PFSK-1 (cell line): ENCODE data around the gene CNR1.

Experiments
- POLR2AphosphoS5 ChIP-seq: IDR thresholded peaks from 2 replicates; pipeline ENCODE4 v1.6.1; 2012; ENCODE audit warnings: low read depth, mild to moderate bottlenecking, control low read depth, low read length, moderate library complexity
- SIN3A ChIP-seq: IDR thresholded peaks from 2 replicates; pipeline ENCODE4 v1.6.1; 2012; ENCODE audit warnings: mild to moderate bottlenecking, low read length, moderate library complexity, borderline replicate concordance; ENCODE audit not compliant: insufficient read depth
- TAF1 ChIP-seq: IDR thresholded peaks from 2 replicates; pipeline ENCODE4 v1.6.1; 2012; ENCODE audit warnings: low read length, control low read depth, borderline replicate concordance; ENCODE audit not compliant: insufficient read depth
- TF ChIP-seq, protein P1 (sequence below), 2 experiments: IDR thresholded peaks; 2 replicates each; pipeline versions ENCODE4 v1.6.1 to v1.8.0; 2011 to 2012; ENCODE audit warnings: low read depth in 2 of 2, low read length in 2 of 2, control low read depth in 1 of 2, inconsistent platforms in 1 of 2, mild to moderate bottlenecking in 1 of 2, moderate library complexity in 1 of 2; ENCODE audit not compliant: insufficient read depth in 1 of 2

DNA sequence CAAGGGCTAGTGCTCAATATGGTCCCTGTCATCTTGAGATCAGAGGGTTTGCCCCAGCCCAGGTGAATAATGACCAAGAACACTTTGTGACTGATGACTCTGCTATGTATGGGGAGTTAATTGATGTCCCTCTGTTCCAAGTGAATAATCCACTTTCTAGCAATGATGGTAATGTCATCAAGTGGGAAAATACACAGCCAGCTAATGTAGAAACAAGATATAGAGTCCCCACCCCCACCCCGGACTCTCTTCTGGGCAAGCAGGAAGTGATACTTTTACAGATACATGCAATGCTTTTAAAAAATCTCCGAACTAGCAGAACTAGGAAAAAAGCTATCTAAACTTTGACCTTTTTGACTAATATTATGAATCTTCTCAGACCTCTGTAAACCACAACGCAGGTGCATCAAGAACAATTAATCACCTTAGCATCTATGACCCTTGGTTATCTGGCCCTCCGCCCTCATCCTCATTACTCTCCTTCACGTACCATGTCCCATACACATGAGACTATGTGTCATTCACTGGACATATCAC lies 30.5 kb downstream of the CNR1 start:
- TF ChIP-seq SIN3A (no peak), POLR2AphosphoS5 (no peak), TAF1 (no peak)
- TF ChIP-seq, protein P1, sequence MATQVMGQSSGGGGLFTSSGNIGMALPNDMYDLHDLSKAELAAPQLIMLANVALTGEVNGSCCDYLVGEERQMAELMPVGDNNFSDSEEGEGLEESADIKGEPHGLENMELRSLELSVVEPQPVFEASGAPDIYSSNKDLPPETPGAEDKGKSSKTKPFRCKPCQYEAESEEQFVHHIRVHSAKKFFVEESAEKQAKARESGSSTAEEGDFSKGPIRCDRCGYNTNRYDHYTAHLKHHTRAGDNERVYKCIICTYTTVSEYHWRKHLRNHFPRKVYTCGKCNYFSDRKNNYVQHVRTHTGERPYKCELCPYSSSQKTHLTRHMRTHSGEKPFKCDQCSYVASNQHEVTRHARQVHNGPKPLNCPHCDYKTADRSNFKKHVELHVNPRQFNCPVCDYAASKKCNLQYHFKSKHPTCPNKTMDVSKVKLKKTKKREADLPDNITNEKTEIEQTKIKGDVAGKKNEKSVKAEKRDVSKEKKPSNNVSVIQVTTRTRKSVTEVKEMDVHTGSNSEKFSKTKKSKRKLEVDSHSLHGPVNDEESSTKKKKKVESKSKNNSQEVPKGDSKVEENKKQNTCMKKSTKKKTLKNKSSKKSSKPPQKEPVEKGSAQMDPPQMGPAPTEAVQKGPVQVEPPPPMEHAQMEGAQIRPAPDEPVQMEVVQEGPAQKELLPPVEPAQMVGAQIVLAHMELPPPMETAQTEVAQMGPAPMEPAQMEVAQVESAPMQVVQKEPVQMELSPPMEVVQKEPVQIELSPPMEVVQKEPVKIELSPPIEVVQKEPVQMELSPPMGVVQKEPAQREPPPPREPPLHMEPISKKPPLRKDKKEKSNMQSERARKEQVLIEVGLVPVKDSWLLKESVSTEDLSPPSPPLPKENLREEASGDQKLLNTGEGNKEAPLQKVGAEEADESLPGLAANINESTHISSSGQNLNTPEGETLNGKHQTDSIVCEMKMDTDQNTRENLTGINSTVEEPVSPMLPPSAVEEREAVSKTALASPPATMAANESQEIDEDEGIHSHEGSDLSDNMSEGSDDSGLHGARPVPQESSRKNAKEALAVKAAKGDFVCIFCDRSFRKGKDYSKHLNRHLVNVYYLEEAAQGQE (IDR thresholded peaks at IDR 0.05; ENCODE audit: insufficient read depth in 1 of 2, low read depth in 2 of 2, low read length in 2 of 2), result no peak
